GM19193 (cell line): ENCODE data around the gene BCAS3.

Experiments used
- POLR2A ChIP-seq: IDR thresholded peaks from 4 replicates; pipeline ENCODE4 v1.6.1; 2011; ENCODE audit not compliant: insufficient read depth, insufficient read length; ENCODE audit errors: extremely low read depth

Gene BCAS3

GRCh38 chr17:61397086-61397842, 719.6 kb downstream of the BCAS3 start:
- no peak for TF ChIP-seq POLR2A

- no peak for TF ChIP-seq POLR2A
Observed at GRCh38 chr17:61398721-61399130, 721.1 kb downstream of the BCAS3 start.

GRCh38 chr17:61399131-61400065, 721.7 kb downstream of the BCAS3 start, which contains the start of gene TBX2:
TSS of gene TBX2 (plus strand) at chr17:61399843. CDS start at chr17:61400177, 334 bp downstream.
- no peak for TF ChIP-seq POLR2A

- TF ChIP-seq POLR2A = no peak
Observed at GRCh38 chr17:61400066-61400716, 722.5 kb downstream of the BCAS3 start.

- TF ChIP-seq POLR2A = no peak
Observed at GRCh38 chr17:61400717-61401388, 723.2 kb downstream of the BCAS3 start.

- TF ChIP-seq POLR2A = no peak
Observed at GRCh38 chr17:61401389-61402072, 723.9 kb downstream of the BCAS3 start.

GRCh38 chr17:61402073-61402541, 724.5 kb downstream of the BCAS3 start:
- TF ChIP-seq POLR2A = no peak

- TF ChIP-seq POLR2A = no peak
Observed at GRCh38 chr17:61402978-61403800, 725.5 kb downstream of the BCAS3 start.

GRCh38 chr17:61403801-61404662, 726.4 kb downstream of the BCAS3 start:
- no peak for TF ChIP-seq POLR2A

GRCh38 chr17:61404663-61404912, 726.9 kb downstream of the BCAS3 start:
- TF ChIP-seq POLR2A = no peak

GRCh38 chr17:61404913-61405685, 727.4 kb downstream of the BCAS3 start:
- no peak for TF ChIP-seq POLR2A

GRCh38 chr17:61405686-61406536, 728.3 kb downstream of the BCAS3 start:
- no peak for TF ChIP-seq POLR2A

- TF ChIP-seq POLR2A = no peak
Observed at GRCh38 chr17:61406537-61406845, 728.8 kb downstream of the BCAS3 start.
